CD4-positive, alpha-beta T cell treated with Interleukin-12 subunit alpha and Interleukin-12 subunit beta, for 1 hour (primary cell): ENCODE results near the gene PRKCH.

ENCODE experiments used
- DNase-seq: peaks from one replicate; pipeline ENCODE4 v3.0.0-alpha.2; 2020

The PRKCH gene

GRCh38 chr14:61434311-61434710, 112.9 kb downstream of the PRKCH start:
- no peak for DNase-seq

DNA sequence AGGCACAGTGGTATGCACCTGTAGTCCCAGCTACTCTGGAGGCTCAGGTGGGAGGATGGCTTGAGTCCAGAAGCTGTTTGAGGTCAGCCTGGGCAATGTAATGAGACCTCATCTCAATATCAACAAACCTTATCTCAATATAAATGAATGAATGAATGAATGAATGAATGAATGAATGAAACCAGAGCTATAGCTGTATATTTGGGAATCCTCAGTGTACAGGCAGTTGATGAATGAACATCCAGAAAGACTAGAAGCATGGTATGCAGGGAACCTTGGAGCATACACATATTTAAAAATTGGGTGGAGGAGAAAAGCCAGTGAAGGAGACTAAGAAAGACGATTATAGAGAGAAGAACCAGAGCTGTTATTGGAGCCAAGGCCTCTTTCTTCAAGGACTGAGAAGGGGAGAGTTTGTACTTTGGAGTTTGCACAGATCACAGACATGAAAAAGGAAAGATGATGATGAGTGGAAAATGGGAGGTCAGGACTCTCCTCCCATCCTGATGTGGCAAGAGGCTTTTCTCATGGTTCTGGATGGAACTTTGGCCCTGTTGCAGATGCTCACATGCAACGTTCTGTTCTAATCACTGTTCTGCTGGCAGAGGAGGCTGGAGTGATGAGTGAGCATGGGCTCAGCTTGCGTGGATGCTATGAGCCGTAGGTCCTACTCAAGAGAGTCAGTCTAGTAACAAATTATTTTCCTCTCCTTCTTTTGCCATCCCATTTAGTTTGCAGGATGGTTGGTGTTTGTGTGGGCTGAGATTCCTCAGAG, 114.4 kb downstream of the PRKCH start:
- DNase-seq = no peak

GRCh38 chr14:61437381-61437780, 116.0 kb downstream of the PRKCH start:
- no peak for DNase-seq

DNA sequence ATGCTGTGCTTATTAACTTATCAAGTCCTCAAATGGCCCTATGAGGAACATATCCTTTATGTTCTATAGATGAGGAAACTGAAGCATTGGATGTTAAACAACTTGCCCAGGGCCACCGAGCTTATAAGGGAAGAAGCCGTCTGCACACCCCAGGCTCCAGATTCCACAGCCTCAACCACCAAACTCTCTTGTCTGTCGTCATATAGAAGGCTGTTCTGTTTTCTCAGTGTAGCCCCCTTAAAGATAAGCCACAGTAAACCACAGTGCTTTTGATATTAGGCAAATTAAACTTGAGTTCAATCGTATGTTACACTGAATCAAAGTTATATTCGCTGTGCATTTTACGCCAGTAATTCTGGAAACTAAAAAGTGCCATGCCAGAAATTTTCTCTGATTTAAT, 116.7 kb downstream of the PRKCH start:
- DNase-seq = no peak

GRCh38 chr14:61438497-61438859, 117.1 kb downstream of the PRKCH start:
- DNase-seq = no peak

- peak; percentile 39 for DNase-seq
Observed at GRCh38 chr14:61438860-61439765, 117.7 kb downstream of the PRKCH start.

GRCh38 chr14:61439779-61440418, 118.5 kb downstream of the PRKCH start:
- no peak for DNase-seq

DNA sequence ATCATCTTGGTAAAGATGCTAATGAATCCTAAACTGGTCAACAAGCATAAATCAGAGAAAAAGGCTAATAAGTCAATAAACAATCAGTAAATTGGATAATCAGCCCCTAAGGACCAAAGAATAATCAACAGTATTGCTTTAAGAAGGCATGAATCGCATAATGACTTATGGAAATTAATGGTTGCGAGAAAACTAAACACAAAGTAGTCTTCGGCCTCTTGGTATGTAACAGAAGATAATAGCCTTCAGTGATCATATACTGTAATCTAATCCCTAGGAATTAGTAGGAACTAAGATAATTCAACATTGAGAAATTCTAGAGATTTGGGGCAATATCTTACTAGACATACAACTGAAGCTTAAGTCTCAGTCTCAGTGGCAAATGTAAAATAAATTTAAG, 122.1 kb downstream of the PRKCH start:
- no peak for DNase-seq

DNA sequence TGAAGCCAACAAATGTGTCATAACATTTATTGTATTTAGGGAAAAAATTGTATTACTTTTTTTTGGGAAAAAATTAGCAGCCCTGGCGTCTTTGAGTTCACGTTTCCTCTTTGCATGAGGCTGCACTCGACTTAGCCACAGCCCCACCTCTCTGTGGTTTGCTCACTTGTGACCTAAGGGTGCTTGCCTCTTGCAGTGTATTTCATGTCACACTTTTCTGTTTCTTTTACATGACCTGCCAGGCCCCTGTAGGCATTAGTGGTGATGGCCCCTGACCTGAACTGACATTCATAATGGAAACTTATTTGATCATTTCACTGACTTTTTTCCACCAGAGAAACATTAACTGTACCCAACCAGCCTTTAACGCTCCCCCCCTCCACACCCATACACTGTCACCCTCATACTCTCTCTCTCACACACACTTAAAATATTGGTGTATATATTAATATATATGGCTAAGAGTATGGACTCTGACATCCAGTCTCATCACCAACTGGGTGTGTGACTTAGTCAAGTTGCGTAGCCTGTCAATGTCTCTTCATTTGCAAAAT, 122.9 kb downstream of the PRKCH start:
- peak; percentile 70 for DNase-seq

DNA sequence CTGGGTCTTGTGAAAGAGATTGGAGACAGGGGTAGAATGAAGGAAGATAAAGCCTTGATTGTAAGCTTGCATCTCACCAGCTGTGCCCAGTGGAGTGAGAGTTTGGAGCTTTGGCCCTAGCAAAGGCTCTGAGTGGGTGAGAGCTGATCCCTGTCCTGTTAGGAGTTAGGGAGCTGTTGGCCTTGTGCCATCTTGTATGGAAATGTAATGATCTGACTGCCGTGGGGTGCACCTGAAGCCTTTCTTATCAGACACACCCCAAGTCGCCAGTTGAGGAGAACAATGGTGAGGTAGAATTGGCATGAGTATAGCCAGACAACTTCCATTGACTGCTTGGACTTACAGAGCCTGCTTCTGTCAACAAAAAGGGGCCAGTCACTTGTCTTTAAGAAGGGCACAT, 130.1 kb downstream of the PRKCH start:
- no peak for DNase-seq

- DNase-seq = no peak
Observed at GRCh38 chr14:61451891-61452400, 130.6 kb downstream of the PRKCH start.

GRCh38 chr14:61452452-61452851, 131.1 kb downstream of the PRKCH start:
- peak; percentile 74 for DNase-seq

DNA sequence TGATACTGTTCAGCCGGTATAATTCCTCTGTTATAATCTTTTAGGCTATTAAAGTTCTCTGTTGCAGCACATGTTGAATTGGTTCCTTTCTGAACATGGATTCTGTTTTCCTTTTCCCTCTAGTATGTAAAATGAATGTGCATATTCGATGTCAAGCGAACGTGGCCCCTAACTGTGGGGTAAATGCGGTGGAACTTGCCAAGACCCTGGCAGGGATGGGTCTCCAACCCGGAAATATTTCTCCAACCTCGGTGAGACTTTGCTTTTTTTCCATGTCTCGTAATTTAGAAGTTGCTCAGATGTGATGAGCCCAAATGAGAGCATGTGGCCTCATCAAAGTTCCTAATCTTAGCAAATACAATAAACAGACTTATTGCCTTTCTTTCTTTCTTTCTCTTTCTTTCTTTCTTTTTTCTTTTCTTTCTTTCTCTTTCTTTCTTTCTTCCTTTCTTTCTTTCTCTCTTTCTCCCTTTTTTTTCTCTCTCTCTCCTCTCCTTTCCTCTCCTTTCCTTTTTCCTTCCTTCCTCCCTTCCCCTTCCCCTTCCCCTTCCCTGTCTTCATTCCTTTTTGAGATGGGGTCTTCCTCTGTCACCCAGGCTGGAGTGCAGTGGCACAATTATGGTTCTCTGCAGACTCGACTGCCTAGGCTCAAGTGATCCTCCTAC, 131.9 kb downstream of the PRKCH start:
- no peak for DNase-seq

DNA sequence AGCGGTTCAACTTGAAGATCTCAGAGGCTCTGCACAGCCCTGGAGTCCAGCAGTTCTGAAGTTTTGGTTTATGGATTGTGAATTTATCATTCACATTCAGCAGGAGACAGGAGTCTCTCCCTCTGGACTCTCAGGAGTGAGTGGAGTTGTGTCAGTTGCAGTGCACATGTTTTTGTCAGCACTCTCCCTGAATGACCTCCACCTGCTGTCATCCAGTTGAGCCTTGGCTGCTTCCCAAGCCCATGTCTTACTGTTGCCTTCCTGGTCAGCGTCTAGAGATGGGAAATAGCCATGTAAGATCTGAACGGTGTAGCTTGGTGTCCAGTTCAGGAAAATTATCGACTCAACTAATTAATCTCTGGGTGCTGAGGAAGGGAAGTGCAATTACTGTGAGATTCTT, 133.2 kb downstream of the PRKCH start:
- DNase-seq = no peak

- no peak for DNase-seq
Observed at GRCh38 chr14:61455351-61455750, 134.0 kb downstream of the PRKCH start.

DNA sequence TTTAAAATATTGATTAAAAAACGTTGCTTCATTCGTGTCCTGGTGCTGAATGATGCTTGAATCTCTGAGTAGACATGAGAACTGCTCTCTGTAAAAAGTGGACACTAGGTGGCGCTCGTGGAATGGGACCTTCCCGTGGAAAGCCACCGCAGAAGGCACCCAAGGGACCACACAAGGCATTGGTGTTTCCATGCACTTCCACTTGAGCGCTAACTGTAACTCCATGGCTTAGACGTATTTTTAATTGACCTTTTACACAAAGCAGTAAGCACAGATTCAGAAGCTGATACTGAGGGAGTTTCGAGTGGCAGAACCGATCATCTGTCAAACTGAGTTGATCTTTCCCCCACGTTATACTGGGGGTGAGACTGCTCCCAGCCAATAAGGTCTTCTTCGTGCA, 135.3 kb downstream of the PRKCH start:
- DNase-seq = peak; percentile 86

GRCh38 chr14:61458766-61459165, 137.4 kb downstream of the PRKCH start:
- DNase-seq = no peak

DNA sequence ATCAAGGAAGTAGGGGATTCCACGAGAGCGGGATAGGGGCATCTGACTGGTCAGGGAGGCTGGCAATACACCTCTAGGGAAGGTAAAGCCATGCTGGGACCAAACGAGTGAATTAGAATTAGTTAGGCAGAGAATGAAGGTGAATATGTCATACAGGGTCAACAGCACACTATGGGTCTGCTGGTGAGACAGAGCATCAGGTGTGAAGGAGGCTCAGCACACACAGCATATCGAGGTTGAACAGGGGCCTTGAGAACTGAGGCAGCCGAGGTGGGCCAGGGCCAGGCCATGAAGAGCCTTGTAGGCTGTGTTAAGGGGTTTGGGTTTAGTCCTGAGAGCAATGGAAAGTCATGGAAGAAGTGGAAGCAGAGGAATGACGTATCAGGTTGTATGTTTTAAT, 137.8 kb downstream of the PRKCH start:
- DNase-seq = no peak

DNA sequence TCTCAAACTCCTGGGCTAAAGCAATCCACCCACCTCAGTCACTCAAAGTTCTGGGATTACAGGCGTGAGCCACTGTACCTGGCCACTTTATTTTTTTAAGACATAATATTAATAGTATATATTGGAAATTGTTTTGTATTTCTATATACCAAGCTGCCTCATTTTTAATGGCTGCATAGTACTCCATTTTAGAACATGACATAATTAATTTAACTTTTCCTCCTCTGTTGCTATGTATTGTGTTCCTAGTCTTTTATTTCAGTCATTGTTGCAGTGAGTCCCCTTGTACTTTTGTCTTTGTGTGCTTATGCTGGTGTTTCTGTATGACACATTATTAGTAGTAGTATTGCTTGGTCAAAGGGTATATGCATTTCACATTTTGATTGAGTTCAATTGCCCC, 138.7 kb downstream of the PRKCH start:
- no peak for DNase-seq

DNA sequence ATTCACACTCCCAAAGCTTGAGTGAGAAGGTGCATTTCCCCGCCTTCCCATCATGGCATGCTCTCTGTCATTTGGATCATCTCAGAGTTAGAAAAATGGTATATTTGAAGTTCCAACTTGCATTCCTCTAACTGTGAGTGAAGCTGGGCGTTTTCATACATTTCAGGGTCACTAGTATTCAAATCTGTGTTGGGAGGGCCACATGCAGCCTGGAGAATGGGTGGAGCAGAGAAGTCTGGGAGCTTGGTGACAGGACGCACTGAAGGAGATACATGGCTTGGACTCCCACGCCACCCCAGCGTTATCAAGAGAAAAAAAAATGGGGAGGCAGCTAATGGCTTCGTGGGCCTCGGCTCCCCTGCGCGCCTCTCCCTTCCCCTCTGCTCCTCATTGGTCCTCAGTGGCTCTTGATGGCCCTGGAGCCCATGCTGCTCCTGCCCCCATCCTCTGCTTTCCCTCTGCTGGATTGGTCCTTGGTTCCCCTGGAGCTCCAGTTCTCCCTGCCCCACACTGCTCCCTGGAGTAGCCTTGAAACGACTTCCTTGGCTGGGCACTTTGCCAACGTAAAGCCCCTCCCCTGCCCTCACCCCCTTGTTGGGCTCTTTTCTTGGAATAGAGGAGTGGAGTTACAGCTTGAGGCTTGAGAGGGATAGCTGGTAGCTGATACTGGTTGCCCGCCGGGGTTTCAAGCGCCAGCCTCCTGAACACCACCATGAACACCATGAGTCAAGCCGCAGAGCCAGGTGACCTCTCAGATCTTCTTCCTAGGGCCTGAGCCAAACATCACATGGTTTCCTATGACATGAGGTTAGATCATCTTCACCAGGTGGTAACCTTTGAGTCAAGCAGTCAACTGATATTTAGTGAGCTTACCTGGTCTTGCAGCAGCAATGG, 139.6 kb downstream of the PRKCH start:
- DNase-seq = peak; percentile 47

DNA sequence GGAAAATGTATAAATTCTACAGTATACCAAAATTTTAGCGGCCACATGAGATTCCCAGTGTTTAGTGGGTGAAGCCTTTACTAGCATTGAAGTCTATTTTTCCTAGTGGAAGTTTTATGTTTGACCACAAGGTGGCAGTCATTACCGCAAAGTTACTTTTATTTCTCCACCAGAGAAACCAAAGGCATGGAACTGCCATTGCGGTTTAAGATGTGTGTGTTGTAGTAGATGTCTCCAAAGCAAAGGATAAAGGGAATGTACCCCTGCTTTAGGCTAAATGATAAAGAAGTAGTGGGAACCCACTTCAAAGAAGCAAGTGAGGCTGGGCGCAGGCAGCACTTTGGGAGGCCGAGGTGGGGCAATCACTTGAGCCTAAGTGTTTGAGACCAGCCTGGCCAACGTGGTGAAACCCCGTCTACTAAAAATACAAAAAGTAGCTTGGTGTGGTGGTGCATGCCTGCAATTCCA, 140.5 kb downstream of the PRKCH start:
- peak; percentile 75 for DNase-seq
